Measurements from ENCODE around the gene STRA8.
A peak's percentile ranks its signal among the peaks of the same experiment; 100 is the strongest.

Gene STRA8

GRCh38 chr7:135233570-135233969, at the start of gene STRA8:
Gene STRA8 (plus strand): TSS chr7:135233838. CDS start chr7:135240525, 6,687 bp downstream.
- peaks cover 4 to 7% of the 10 kb centered on the region in 2 donors for H3K9me3 Mint-ChIP-seq
- DNase-seq (no peak), ATAC-seq (replicated peaks) (no peak)
- H3K4me3 Mint-ChIP-seq = no peak within 1 kb of the TSS
- peaks cover 12 to 18% of the 10 kb centered on the region in 2 donors for H3K27me3 Mint-ChIP-seq
- peaks cover 29 to 48% of the 10 kb centered on the region in 2 donors for H3K4me1 Mint-ChIP-seq
- H3K27ac Mint-ChIP-seq = peak within 1 kb of the TSS; percentile 33
- peaks cover under 1 to 8% of the 10 kb centered on the region in 2 donors for H3K36me3 Mint-ChIP-seq

- no peak for DNase-seq
- H3K4me3 Mint-ChIP-seq = peak overlapping the region in 1 of 2 donors; percentile 10
- ATAC-seq (replicated peaks) = no peak
- no peaks in the 10 kb centered on the region for H3K27me3 Mint-ChIP-seq
- H3K27ac Mint-ChIP-seq = peak overlapping the region; percentile 79
- H3K9me3 Mint-ChIP-seq = peaks cover 13 to 21% of the 10 kb centered on the region in 2 donors
- H3K4me1 Mint-ChIP-seq = peaks cover 49 to 52% of the 10 kb centered on the region in 2 donors
- H3K36me3 Mint-ChIP-seq = peaks cover 91 to 99% of the 10 kb centered on the region in 2 donors
These were observed 49.3 kb upstream of the STRA8 start for GRCh38 chr7:135184254-135184841.

GRCh38 chr7:135185471-135186260, 48.0 kb upstream of the STRA8 start:
- DNase-seq (no peak), ATAC-seq (replicated peaks) (no peak)
- Mint-ChIP-seq H3K9me3 (peaks cover 10 to 19% of the 10 kb centered on the region in 2 donors), H3K27ac (peak overlapping the region; percentile 99), H3K27me3 (no peaks in the 10 kb centered on the region), H3K4me1 (peaks cover 58 to 65% of the 10 kb centered on the region in 2 donors), H3K4me3 (peak overlapping the region in 1 of 2 donors; percentile 43), H3K36me3 (peaks cover 93 to 100% of the 10 kb centered on the region in 2 donors)

- Mint-ChIP-seq H3K36me3 (peaks cover 90 to 99% of the 10 kb centered on the region in 2 donors), H3K4me3 (peak overlapping the region in 1 of 2 donors; percentile 85), H3K27me3 (no peaks in the 10 kb centered on the region), H3K9me3 (peaks cover 10 to 17% of the 10 kb centered on the region in 2 donors), H3K4me1 (peaks cover 61 to 70% of the 10 kb centered on the region in 2 donors), H3K27ac (peak overlapping the region; percentile 99)
- ATAC-seq (replicated peaks) (no peak), DNase-seq (no peak)
These were observed 47.4 kb upstream of the STRA8 start for GRCh38 chr7:135186261-135186540.

GRCh38 chr7:135186841-135187253, 46.8 kb upstream of the STRA8 start:
- peak overlapping the region; percentile 99 for H3K27ac Mint-ChIP-seq
- peaks cover 59 to 74% of the 10 kb centered on the region in 2 donors for H3K4me1 Mint-ChIP-seq
- peaks cover 90 to 99% of the 10 kb centered on the region in 2 donors for H3K36me3 Mint-ChIP-seq
- no peaks in the 10 kb centered on the region for H3K27me3 Mint-ChIP-seq
- H3K9me3 Mint-ChIP-seq = peaks cover 10 to 12% of the 10 kb centered on the region in 2 donors
- peak overlapping the region; percentile 76 to 85 for H3K4me3 Mint-ChIP-seq
- DNase-seq (peak; percentile 95), ATAC-seq (replicated peaks) (peak; percentile 82 to 86)

- Mint-ChIP-seq H3K4me3 (peak overlapping the region; percentile 70 to 85), H3K36me3 (peaks cover 90 to 99% of the 10 kb centered on the region in 2 donors)
These were observed 45.2 kb upstream of the STRA8 start for GRCh38 chr7:135188298-135188984.

GRCh38 chr7:135189221-135189662, 44.4 kb upstream of the STRA8 start:
- peaks cover 90 to 99% of the 10 kb centered on the region in 2 donors for H3K36me3 Mint-ChIP-seq
- peaks cover 67 to 92% of the 10 kb centered on the region in 2 donors for H3K4me1 Mint-ChIP-seq
- ATAC-seq (replicated peaks) (no peak), DNase-seq (no peak)
- no peaks in the 10 kb centered on the region for H3K27me3 Mint-ChIP-seq
- H3K4me3 Mint-ChIP-seq = peak overlapping the region in 1 of 2 donors; percentile 85
- peaks cover 0 to 2% of the 10 kb centered on the region in 2 donors for H3K9me3 Mint-ChIP-seq
- peak overlapping the region; percentile 99 for H3K27ac Mint-ChIP-seq

More at GRCh38 chr7:135188298-135188984, 45.2 kb upstream of the STRA8 start:
- Mint-ChIP-seq H3K9me3 (peaks cover 4 to 7% of the 10 kb centered on the region in 2 donors), H3K27me3 (no peaks in the 10 kb centered on the region), H3K4me1 (peaks cover 64 to 87% of the 10 kb centered on the region in 2 donors), H3K27ac (peak overlapping the region; percentile 99)
- DNase-seq (peak; percentile 74), ATAC-seq (replicated peaks) (peak; percentile 67 to 73)

GRCh38 chr7:135189961-135190360, 43.7 kb upstream of the STRA8 start:
- H3K9me3 Mint-ChIP-seq = peaks cover 0 to 2% of the 10 kb centered on the region in 2 donors
- peaks cover 91 to 99% of the 10 kb centered on the region in 2 donors for H3K36me3 Mint-ChIP-seq
- H3K27ac Mint-ChIP-seq = peak overlapping the region; percentile 1
- peaks cover 70 to 92% of the 10 kb centered on the region in 2 donors for H3K4me1 Mint-ChIP-seq
- H3K4me3 Mint-ChIP-seq = peak overlapping the region in 1 of 2 donors; percentile 25
- H3K27me3 Mint-ChIP-seq = no peaks in the 10 kb centered on the region
- DNase-seq = no peak
- ATAC-seq (replicated peaks) = no peak

- ATAC-seq (replicated peaks) (no peak), DNase-seq (no peak)
- H3K27me3 Mint-ChIP-seq = no peaks in the 10 kb centered on the region
- peak overlapping the region; percentile 0 for H3K4me3 Mint-ChIP-seq
- peaks cover 92 to 99% of the 10 kb centered on the region in 2 donors for H3K36me3 Mint-ChIP-seq
- H3K4me1 Mint-ChIP-seq = peaks cover 68 to 92% of the 10 kb centered on the region in 2 donors
- H3K27ac Mint-ChIP-seq = peak overlapping the region; percentile 1
- peaks cover 0 to 2% of the 10 kb centered on the region in 2 donors for H3K9me3 Mint-ChIP-seq
These were observed 42.9 kb upstream of the STRA8 start for GRCh38 chr7:135190703-135191102.

- Mint-ChIP-seq H3K4me3 (no peak overlapping the region), H3K9me3 (no peaks in the 10 kb centered on the region), H3K36me3 (peaks cover 94 to 99% of the 10 kb centered on the region in 2 donors), H3K27ac (peak overlapping the region; percentile 48), H3K4me1 (peaks cover 63 to 89% of the 10 kb centered on the region in 2 donors), H3K27me3 (no peaks in the 10 kb centered on the region)
- ATAC-seq (replicated peaks) (no peak), DNase-seq (no peak)
These were observed 40.6 kb upstream of the STRA8 start for GRCh38 chr7:135192914-135193536.

GRCh38 chr7:135193615-135194081, 40.0 kb upstream of the STRA8 start:
- DNase-seq = no peak
- Mint-ChIP-seq H3K36me3 (peaks cover 92 to 97% of the 10 kb centered on the region in 2 donors), H3K27me3 (no peaks in the 10 kb centered on the region), H3K4me1 (peaks cover 60 to 87% of the 10 kb centered on the region in 2 donors), H3K27ac (peak overlapping the region; percentile 48), H3K9me3 (no peaks in the 10 kb centered on the region), H3K4me3 (no peak overlapping the region)
- ATAC-seq (replicated peaks) = no peak

GRCh38 chr7:135194494-135195095, 39.0 kb upstream of the STRA8 start:
- no peak overlapping the region for H3K4me3 Mint-ChIP-seq
- H3K36me3 Mint-ChIP-seq = peaks cover 90 to 97% of the 10 kb centered on the region in 2 donors
- peak overlapping the region; percentile 83 for H3K27ac Mint-ChIP-seq
- DNase-seq (no peak), ATAC-seq (replicated peaks) (no peak)
- no peaks in the 10 kb centered on the region for H3K27me3 Mint-ChIP-seq
- peaks cover 58 to 86% of the 10 kb centered on the region in 2 donors for H3K4me1 Mint-ChIP-seq
- no peaks in the 10 kb centered on the region for H3K9me3 Mint-ChIP-seq

- DNase-seq (no peak), ATAC-seq (replicated peaks) (no peak)
- no peak overlapping the region for H3K27ac Mint-ChIP-seq
- H3K27me3 Mint-ChIP-seq = no peaks in the 10 kb centered on the region
- H3K9me3 Mint-ChIP-seq = no peaks in the 10 kb centered on the region
- peaks cover 87 to 94% of the 10 kb centered on the region in 2 donors for H3K36me3 Mint-ChIP-seq
- H3K4me3 Mint-ChIP-seq = no peak overlapping the region
- H3K4me1 Mint-ChIP-seq = peaks cover 55 to 82% of the 10 kb centered on the region in 2 donors
These were observed 38.5 kb upstream of the STRA8 start for GRCh38 chr7:135195156-135195555.

All from stimulated activated naive B cell treated with anti-CD40 and anti-IgM and Interleukin-4, amounts not matched to agents 10 μg/mL and 1 μg/mL and 100 μg/mL, for 72 hours (primary cell).